Esophagus squamous epithelium (tissue), 5 donors: ENCODE results near the gene SMURF2. TPM values are rescaled to one million over a fixed set of nuclear protein-coding genes. Genes with fewer than 3 reads are reported as not detected.
A peak's percentile ranks its signal among the peaks of the same experiment; 100 is the strongest.

Source experiments
- DNase-seq: peaks from one replicate; lab custom pipeline; 2025; lab: John Stamatoyannopoulos, UW
- H3K27ac ChIP-seq, 4 donors: fragments of 200-600 bp; sonication (generic); one replicate each; pipeline ENCODE4 v1.5.1; 2016 to 2019; ENCODE audit warnings: mild to moderate bottlenecking in 1 of 4
- H3K27me3 ChIP-seq, 4 donors: fragments of 200-600 bp; sonication (generic); 1 replicate in 3 of 4; 2 replicates in 1 of 4; pipeline versions ENCODE4 v1.5.1 to v1.6.0; 2017 to 2021; ENCODE audit warnings: antibody characterized with exemption in 1 of 4
- H3K36me3 ChIP-seq, 3 donors: fragments of 200-600 bp; sonication (generic); one replicate each; pipeline ENCODE4 v1.5.1; 2016 to 2019
- H3K4me1 ChIP-seq, 3 donors: fragments of 200-600 bp; sonication (generic); one replicate each; pipeline ENCODE4 v1.5.1; 2017 to 2019
- H3K4me3 ChIP-seq, 4 donors: fragments of 200-600 bp; sonication (generic); 1 replicate in 3 of 4; 2 replicates in 1 of 4; pipeline ENCODE4 v1.5.1; 2016 to 2019; ENCODE audit warnings: mild to moderate bottlenecking in 2 of 4, moderate library complexity in 1 of 4
- H3K9me3 ChIP-seq, 3 donors: fragments of 200-600 bp; sonication (generic); one replicate each; pipeline ENCODE4 v1.5.1; 2016 to 2019
- CTCF ChIP-seq, 6 experiments: fragments of 450-650 bp in 4 of 6; fragments of 200-600 bp in 2 of 6; sonication (generic) in 2 of 6; IDR thresholded peaks; one replicate each; pipeline ENCODE4 v1.5.1; 2016 to 2019; ENCODE audit warnings: antibody characterized with exemption in 6 of 6, mild to moderate bottlenecking in 4 of 6, moderate library complexity in 4 of 6
- POLR2A ChIP-seq, 4 donors: fragments of 450-650 bp; IDR thresholded peaks; one replicate each; pipeline ENCODE4 v1.6.1; 2017; ENCODE audit warnings: antibody characterized with exemption in 4 of 4, mild to moderate bottlenecking in 4 of 4, moderate library complexity in 3 of 4
- WGBS, 2 donors: methylation state at CpG; one replicate each; pipeline ENCODE4 v1.1.5; 2018; 5-methylcytosine and 5-hydroxymethylcytosine counted together
- intact Hi-C: fragments of 100-400 bp; cut with DNase I; formaldehyde crosslinking; loops from one replicate; pipeline ENCODE4 v1.15.0; 2022
- total RNA-seq, 4 donors: library from RNA; depleted of rRNA; stranded (reverse); fragments of >200 nt; gene quantifications; one replicate each; pipeline ENCODE4 v1.1.0, GENCODE V29; 2016
- donor health status: DM: yes; HTN: yes; CAD: no.

Gene SMURF2
- total RNA-seq, 4 donors from 2014 or later: 7.0 to 22.7 (median 13.0) TPM

GRCh38 chr17:64627797-64628196 is 34.3 kb downstream of the SMURF2 start:
- H3K27ac ChIP-seq: no peak overlapping the region
- TF ChIP-seq POLR2A (IDR thresholded peaks at IDR 0.05) (no peak), CTCF (IDR thresholded peaks at IDR 0.05) (no peak)
- no peaks in the 10 kb centered on the region for H3K9me3 ChIP-seq
- no peak overlapping the region for H3K4me3 ChIP-seq
- H3K4me1 ChIP-seq: peaks cover 9 to 65% (median 19%) of the 10 kb centered on the region in 3 donors
- no peak for DNase-seq
- H3K36me3 ChIP-seq: no peaks in the 10 kb centered on the region
- H3K27me3 ChIP-seq: no peaks in the 10 kb centered on the region
- intact Hi-C loops: no loop called here
- WGBS, 2 donors: 87 to 92% methylated on average over 5 of the region's 5 CpGs

- Histone ChIP-seq H3K9me3 (no peaks in the 10 kb centered on the region), H3K36me3 (no peaks in the 10 kb centered on the region), H3K4me1 (peaks cover 9 to 56% (median 14%) of the 10 kb centered on the region in 3 donors), H3K27ac (no peak overlapping the region), H3K4me3 (no peak overlapping the region), H3K27me3 (no peaks in the 10 kb centered on the region)
- TF ChIP-seq POLR2A (IDR thresholded peaks at IDR 0.05) (no peak), CTCF (IDR thresholded peaks at IDR 0.05) (no peak)
- DNase-seq: no peak
- intact Hi-C loops: no loop called here
- 75% methylated on average over 3 of the region's 3 CpGs for WGBS, 2 donors
These were observed 35.3 kb downstream of the SMURF2 start for GRCh38 chr17:64626827-64627226.

- Histone ChIP-seq H3K9me3 (no peaks in the 10 kb centered on the region), H3K4me3 (no peak overlapping the region), H3K4me1 (peaks cover 9 to 50% (median 10%) of the 10 kb centered on the region in 3 donors), H3K27ac (no peak overlapping the region), H3K27me3 (no peaks in the 10 kb centered on the region), H3K36me3 (no peaks in the 10 kb centered on the region)
- no peak for DNase-seq
- WGBS, 2 donors: 87 to 95% methylated on average over 4 of the region's 4 CpGs
- TF ChIP-seq CTCF (IDR thresholded peaks at IDR 0.05): no peak
- TF ChIP-seq POLR2A (IDR thresholded peaks at IDR 0.05): no peak
- intact Hi-C loops: no loop called here
These were observed 36.6 kb downstream of the SMURF2 start for GRCh38 chr17:64625541-64625940.

GRCh38 chr17:64622931-64623654 is 39.0 kb downstream of the SMURF2 start:
- no peak for TF ChIP-seq CTCF (IDR thresholded peaks at IDR 0.05)
- TF ChIP-seq POLR2A (IDR thresholded peaks at IDR 0.05): no peak
- Histone ChIP-seq H3K4me1 (peaks cover 0 to 28% (median 3%) of the 10 kb centered on the region in 3 donors), H3K4me3 (no peak overlapping the region), H3K27ac (peak overlapping the region in 1 of 4 donors; percentile 19), H3K27me3 (no peaks in the 10 kb centered on the region), H3K9me3 (no peaks in the 10 kb centered on the region), H3K36me3 (no peaks in the 10 kb centered on the region)
- intact Hi-C loops: no loop called here
- no peak for DNase-seq
- WGBS, 2 donors: 48 to 57% methylated on average over 4 of the region's 4 CpGs

- no peak for TF ChIP-seq POLR2A (IDR thresholded peaks at IDR 0.05)
- TF ChIP-seq CTCF (IDR thresholded peaks at IDR 0.05): no peak
- intact Hi-C loops: no loop called here
- Histone ChIP-seq H3K4me3 (no peak overlapping the region), H3K27ac (no peak overlapping the region), H3K4me1 (peaks cover 0 to 19% (median 3%) of the 10 kb centered on the region in 3 donors), H3K27me3 (no peaks in the 10 kb centered on the region), H3K36me3 (no peaks in the 10 kb centered on the region), H3K9me3 (no peaks in the 10 kb centered on the region)
- DNase-seq: no peak
- 98 to 99% methylated on average over 6 of the region's 6 CpGs for WGBS, 2 donors
These were observed 40.3 kb downstream of the SMURF2 start for GRCh38 chr17:64621772-64622171.
